CD4-positive, alpha-beta T cell treated with Interleukin-12 subunit alpha and Interleukin-12 subunit beta, for 1 hour (primary cell): ENCODE measurements around the gene TSPY9.
"Not testable (repeated sequence)": the region's sequence is repeated elsewhere in the genome, so short reads cannot be mapped to it uniquely, and the experiment has no call there.

ENCODE experiments used
- DNase-seq: peaks from one replicate; pipeline ENCODE4 v3.0.0-alpha.2; 2020

Gene TSPY9

GRCh38 chrY:9486967-9487366 lies at the start of gene TSPY9:
TSS of gene TSPY9 (plus strand) at chrY:9487267. CDS start at chrY:9487313, 46 bp downstream.
- not testable (repeated sequence) for DNase-seq

- not testable (repeated sequence) for DNase-seq
Measured at GRCh38 chrY:9466655-9467054, 20.4 kb upstream of the TSPY9 start, which contains the start of gene TSPY1. TSS of gene TSPY1 (plus strand) at chrY:9466955. CDS start at chrY:9467001, 46 bp downstream.

- not testable (repeated sequence) for DNase-seq
Measured at GRCh38 chrY:9504396-9504795, 17.3 kb downstream of the TSPY9 start.

GRCh38 chrY:9516287-9516686 lies 29.2 kb downstream of the TSPY9 start:
- DNase-seq, result not testable (repeated sequence)

GRCh38 chrY:9527580-9527979 lies 40.5 kb downstream of the TSPY9 start, which contains the start of gene TSPY10:
TSS of gene TSPY10 (plus strand) at chrY:9527880. CDS start at chrY:9527926, 46 bp downstream.
- not testable (repeated sequence) for DNase-seq
